ENCODE data around the gene CSF2.

GRCh38 chr5:132024117-132024435 is 49.5 kb upstream of the CSF2 start:
- TF ChIP-seq, protein P1, sequence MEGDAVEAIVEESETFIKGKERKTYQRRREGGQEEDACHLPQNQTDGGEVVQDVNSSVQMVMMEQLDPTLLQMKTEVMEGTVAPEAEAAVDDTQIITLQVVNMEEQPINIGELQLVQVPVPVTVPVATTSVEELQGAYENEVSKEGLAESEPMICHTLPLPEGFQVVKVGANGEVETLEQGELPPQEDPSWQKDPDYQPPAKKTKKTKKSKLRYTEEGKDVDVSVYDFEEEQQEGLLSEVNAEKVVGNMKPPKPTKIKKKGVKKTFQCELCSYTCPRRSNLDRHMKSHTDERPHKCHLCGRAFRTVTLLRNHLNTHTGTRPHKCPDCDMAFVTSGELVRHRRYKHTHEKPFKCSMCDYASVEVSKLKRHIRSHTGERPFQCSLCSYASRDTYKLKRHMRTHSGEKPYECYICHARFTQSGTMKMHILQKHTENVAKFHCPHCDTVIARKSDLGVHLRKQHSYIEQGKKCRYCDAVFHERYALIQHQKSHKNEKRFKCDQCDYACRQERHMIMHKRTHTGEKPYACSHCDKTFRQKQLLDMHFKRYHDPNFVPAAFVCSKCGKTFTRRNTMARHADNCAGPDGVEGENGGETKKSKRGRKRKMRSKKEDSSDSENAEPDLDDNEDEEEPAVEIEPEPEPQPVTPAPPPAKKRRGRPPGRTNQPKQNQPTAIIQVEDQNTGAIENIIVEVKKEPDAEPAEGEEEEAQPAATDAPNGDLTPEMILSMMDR (IDR thresholded peaks at IDR 0.05) = no peak
- no peak for TF ChIP-seq EP300 (IDR thresholded peaks at IDR 0.05)

Measured in esophagus muscularis mucosa (tissue), 3 donors.